T1000 (cell line): ENCODE measurements around the gene DYNLL2.
"Not testable (repeated sequence)": the region's sequence is repeated elsewhere in the genome, so short reads cannot be mapped to it uniquely, and the experiment has no call there.

ENCODE experiments used
- DNase-seq: peaks from one replicate; lab custom pipeline; 2025; ENCODE audit warnings: mixed read lengths; lab: John Stamatoyannopoulos, UW

Gene DYNLL2

DNA sequence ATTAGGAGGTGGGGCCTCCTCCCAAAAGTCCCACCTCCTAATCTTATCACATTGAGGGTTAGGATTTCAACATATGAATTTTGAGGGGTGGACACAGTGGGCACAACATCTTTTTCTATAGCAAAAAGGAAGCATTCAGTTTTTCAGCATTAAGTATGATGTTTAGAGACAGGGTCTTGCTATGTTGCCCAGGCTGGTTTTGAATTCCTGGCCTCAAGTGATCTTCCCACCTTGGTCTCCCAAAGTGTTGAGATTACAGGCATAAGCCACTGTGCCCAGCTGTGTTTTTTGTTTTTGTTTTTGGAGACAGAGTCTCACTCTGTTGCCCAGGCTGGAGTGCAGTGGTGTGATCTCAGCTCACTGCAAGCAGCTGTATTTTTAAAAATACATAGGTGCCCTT is 18.7 kb downstream of the DYNLL2 start:
- DNase-seq: not testable (repeated sequence)

DNA sequence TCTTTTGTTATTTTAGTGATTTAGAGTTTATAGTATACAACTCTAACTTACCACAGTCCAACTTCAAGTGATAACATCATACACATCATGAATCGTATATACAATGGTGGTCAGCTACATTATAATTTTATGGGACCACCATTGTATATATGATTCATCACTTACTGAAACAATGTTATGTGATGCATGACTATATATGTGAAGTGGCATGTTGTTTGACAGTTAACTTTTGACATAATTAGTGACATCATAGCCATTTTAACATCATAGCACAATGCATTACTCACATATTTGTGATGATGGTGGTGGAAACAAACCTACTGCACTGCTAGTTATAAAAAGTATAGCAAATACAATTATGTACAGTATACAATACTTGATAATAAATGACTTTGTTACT is 21.9 kb downstream of the DYNLL2 start:
- no peak for DNase-seq

DNA sequence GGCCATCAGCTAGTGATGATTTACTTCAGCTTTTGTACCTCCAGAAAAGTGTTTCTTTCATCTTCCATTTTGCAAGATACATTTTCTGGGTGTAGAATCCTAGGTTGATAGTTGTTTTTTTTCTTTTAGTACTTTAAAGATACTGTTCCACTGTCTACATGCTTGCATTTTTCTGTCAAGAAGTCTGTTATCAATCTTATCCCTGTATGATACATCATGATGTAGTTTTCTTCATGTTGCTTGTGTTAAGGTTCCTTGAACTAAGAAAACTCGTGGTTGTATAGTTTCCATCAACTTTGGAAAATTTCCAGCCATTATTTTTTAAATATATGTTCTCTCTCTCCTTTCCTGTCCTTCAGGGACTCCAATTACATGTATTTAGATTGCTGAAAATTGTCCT is 24.1 kb downstream of the DYNLL2 start:
- no peak for DNase-seq

DNA sequence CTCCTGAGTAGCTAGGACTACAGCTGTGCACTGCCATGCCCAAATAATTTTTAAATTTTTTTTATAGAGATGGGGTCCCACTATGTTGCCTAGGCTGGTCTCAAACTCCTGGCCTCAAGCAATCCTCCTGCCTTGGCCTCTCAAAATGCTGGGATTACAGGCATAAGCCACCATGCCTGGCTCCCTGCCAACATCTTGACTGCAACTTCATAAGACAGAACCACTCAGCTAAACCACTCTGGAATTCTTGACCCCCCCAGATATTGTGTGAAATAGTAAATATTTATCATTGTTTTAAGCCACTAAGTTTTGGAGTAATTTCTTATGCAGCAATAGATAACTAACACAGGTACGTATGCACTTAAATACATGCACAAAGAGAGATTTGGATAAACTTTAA is 26.0 kb downstream of the DYNLL2 start:
- DNase-seq: no peak

DNA sequence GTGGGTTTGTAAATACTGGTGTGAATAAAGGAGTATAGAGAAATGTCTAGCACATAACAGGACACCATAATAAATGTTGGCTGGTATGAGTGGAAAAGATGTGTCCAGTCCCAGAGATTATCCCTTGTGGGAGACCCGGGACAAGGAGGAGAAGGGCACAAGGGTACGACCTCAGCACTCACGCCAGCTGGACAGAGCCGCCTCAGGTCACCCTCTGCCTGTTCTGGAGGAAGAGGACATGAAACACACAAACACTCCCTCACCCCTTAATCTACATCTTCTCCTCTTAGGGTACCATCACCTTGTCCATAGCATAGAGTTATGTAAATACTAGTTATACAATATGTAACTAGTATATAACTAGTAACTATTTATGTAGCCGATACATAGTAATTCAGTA is 26.8 kb downstream of the DYNLL2 start:
- DNase-seq: no peak

DNA sequence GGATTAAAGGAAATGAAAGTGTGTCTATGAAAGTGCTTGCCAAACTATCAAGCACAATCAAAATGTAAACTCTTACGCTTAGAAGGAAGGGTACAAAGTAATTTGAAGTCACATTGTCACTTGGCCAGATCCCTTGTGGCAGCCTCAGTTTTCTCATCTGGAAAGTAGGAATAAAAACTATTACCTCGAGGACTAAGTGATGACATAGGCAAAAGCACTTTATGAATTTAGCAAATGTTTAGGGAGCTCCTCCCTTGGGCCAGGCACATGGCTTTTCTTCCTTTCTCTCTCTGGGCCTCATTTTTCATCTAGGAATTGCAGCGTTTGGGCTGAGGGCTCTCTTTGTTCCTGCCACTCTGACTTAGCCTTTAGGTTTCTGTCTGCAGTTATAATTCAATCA is 28.5 kb downstream of the DYNLL2 start:
- no peak for DNase-seq

DNA sequence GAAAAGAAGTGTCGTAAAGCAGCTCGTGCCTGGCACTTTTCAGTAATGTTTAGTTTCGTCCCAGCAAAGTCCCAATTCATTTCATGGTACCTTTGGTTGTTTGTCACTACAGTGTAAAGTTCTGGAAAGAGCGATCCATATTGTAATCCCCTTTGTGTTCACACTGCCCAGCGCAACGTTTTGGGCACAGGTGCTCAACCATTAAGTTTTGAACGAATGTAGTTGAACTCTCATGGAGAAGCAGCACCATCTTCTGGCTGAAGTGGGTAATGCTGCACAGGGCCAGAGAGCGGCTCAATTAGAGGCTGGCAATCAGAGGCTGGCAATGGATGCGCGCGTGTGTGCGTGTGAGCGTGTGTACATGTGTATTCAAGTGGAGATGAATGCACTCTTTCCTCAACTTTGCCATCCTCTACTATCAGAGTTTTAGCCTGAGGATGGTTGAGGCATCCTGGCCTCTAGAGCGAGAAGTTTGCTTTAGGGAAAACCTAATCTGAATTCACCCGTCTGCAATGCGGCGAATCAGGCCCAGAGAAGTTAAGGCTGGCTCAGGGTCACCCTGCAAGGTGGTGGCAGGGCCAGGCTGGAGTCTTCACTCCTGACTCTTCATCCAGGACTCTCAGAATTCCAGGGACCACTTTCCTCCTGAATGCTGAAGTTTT is 29.9 kb downstream of the DYNLL2 start:
- DNase-seq: peak; percentile 60

DNA sequence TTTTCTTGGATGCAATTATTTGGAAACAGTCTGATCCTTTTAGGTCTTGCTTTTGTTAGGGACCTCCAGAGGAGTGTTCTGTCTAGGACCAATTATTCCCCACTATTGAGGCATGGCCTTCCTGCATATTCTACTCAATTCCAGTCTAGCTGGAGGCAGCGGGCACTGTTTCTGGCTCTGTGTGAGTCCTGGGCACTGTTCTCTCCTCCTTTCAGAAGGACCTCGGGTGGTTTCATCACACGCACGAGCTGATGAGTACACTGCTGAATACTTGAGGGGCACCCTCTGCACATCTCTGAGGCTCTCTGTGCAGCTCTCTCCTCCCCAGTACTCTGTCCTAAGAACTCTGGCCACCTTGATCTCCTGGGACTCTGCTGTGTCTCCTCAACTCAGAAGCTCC is 30.7 kb downstream of the DYNLL2 start:
- no peak for DNase-seq

DNA sequence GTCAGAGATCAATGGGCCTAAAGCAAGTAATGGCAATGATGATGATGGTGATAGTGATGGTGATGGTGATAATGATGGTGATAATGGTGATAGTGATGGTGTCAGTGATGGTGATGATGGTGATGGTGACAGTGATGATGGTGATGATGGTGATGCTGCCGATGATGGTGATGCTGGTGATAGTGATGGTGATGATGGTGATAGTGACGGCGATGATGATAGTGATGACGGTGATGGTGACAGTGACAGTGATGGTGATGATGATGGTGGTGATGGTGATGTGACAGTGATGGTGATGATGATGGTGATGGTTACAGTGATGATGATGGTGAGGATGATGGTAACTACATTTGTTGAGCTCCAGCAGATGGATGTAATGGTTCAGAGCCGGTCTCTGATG is 34.2 kb downstream of the DYNLL2 start:
- no peak for DNase-seq

DNA sequence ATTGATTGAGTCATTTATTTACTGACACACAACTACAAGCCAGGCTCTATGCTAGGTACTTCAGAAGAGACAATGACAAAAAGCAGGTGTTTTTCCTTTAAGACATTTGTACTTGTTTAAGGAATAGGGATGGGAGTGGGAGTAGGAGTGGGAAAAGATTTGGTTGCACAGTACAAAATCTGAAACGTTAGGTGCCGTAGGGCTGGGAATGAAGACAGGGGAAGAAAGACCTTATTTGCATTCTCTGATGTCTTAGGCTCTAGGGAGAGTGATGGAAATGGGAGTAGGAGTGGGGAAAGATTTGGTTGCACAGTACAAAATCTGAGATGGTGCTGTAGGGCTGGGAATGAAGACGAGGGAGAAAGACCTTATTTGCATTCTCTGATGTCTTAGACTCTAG is 36.3 kb downstream of the DYNLL2 start:
- no peak for DNase-seq

DNA sequence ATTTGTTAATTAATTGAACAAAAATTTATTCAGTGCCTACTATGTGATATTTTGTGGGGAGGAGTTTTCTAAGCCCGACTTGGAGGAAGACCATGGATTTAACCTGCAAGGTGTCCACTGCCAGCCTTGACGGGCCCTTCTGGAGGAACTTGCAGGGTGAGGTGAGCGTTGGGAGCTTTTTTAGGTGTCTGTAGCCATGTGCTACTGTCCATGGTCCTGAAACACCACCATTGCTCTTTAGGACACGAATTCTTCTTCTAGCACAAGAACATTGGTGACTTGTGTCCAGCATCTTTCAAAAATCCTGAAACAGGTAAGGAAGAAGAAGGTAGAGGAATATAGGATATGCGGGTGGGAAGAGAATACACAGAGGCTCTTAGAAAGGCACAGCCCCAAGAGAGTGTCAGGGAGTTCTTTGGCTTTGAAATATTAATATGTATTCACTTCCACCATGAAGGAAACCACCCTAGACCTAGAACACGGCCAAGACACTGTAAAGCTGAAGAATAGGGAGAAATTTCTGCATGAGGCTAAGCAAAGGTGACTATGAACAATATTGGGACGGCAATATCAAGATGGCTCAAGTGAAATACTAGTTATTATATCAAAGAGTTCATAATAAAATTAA is 37.1 kb downstream of the DYNLL2 start:
- DNase-seq: peak; percentile 18

DNA sequence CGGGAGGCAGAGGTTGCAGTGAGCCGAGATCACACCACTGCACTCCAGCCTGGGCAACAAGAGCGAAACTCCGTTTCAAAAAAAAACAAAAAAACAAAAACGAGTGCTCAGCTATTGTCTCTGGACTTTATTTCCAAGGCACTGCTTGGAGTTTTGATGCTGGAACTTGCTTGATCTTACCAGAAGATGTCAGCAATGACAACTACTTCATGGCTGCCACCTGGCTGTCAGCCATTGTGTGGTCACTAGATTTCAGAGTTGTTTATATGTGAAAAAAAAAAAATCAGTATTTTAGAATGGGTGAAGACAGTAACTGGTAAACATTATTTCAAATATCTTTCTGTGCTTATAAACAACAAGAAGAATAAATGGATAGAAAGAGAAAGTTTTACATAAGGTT is 38.7 kb downstream of the DYNLL2 start:
- DNase-seq: no peak

DNA sequence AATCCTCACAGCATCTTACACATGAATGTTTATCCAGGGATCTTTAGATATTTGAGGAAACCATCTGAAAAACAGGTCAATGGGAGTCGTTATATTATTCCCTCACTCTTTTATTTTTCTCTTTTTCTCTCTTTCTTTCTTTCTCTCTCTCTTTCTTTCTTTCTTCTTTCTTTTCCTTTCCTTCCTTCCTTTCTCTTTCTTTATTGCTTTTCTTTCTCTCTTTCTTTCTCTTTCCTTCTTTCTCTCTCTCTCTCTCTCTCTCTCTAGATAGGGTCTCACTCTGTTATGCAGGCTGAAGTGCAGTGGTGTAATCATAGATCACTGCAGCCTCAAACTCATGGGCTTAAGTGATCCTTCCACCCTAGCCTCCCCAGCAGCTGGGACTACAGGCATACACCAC is 44.6 kb downstream of the DYNLL2 start:
- DNase-seq: no peak

DNA sequence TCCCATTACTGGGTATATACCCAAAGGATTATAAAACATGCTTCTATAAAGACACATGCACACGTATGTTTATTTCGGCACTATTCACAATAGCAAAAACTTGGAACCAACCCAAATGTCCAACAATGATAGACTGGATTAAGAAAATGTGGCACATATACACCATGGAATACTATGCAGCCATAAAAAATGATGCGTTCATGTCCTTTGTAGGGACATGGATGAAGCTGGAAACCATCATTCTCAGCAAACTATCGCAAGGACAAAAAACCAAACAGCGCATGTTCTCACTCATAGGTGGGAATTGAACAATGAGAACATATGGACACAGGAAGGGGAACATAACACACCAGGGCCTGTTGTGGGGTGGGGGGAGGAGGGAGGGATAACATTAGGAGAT is 49.5 kb downstream of the DYNLL2 start:
- DNase-seq: not testable (repeated sequence)

DNA sequence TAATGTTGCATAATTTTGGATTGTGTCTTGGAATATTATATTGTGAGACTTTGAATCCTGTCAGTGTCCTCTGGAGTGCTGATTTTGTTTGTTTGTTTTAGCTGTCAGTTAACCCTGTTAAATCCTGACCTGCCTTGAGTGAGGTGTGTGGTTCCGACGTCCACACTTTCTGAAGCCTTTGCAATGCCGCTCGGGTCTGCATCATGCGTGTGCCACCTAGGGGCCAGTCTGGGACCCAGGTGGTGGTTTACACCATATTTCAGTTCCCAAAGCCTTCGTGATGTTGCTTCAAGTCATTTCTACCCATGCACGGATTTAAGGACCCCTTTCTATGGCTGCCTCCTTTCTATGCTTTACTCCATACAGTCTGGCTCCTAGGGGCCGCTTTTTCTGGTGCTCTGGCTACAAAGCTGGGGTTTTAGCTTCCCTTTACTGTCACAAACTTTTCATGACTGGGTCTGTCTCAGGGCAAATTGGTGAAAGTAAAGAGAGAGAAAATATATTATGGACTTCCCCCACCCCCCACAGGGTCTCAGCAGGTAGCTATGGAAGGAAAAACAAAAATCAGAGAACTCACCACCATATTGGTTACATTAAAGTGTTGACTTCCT is 53.6 kb downstream of the DYNLL2 start:
- no peak for DNase-seq

DNA sequence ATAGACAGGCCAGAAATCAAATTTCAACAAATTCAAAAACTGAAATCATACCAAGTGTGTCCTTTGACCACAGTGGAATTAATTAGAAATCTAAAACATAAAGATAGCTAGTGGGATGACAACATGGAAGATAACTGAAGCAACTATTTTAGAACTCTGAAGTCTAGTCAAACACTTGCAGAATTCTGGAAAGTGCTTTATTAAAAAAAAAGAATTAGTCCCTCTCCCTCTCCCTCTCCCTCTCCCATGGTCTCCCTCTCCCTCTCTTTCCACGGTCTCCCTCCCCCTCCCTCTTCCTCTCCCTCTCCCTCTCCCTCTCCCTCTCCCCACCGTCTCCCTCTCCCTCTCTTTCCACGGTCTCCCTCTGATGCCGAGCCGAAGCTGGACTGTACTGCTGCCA is 58.3 kb downstream of the DYNLL2 start:
- no peak for DNase-seq

DNA sequence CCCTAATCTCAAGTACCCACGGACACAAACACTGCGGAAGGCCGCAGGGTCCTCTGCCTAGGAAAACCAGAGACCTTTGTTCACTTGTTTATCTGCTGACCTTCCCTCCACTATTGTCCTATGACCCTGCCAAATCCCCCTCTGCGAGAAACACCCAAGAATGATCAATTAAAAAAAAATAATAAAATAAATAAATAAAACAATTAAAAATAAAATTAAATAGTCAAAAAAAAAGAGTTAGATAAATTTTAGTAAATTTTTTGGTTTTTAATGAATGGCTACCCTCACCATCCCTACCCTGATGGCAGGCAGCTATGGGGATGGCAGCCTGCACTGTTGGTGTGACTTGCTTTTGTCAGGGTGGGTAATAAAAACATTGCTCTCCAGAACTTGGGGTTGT is 60.1 kb downstream of the DYNLL2 start:
- not testable (repeated sequence) for DNase-seq

DNA sequence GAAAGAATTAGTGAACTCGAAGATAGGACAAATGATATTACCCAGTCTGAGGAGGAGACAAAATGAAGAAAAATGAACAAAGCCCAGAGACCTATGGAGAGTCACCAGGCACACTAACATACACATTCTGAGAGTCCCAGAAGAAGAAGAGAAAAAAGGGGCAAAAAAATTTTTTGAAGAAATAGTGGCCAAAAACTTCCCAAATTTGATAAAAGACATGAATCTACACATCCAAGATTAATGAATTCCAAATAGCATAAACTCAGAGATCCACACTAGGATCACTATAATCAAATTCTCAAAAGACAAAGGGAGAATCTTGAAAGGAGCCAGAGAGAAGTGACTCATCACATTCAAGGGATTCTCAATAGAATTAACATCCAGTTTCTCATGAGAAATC is 61.6 kb downstream of the DYNLL2 start:
- DNase-seq: no peak
